Uterus (tissue), 2 donors: ENCODE results near the gene ACSS1.

ENCODE experiments used
- POLR2A ChIP-seq, 2 donors: fragments of 450-650 bp; IDR thresholded peaks; one replicate each; pipeline ENCODE4 v1.6.1; 2016; ENCODE audit warnings: antibody characterized with exemption in 2 of 2, mild to moderate bottlenecking in 1 of 2, moderate library complexity in 1 of 2
- TF ChIP-seq, protein P1 (sequence below), 4 experiments: fragments of 200-600 bp in 2 of 4; fragments of 450-650 bp in 2 of 4; sonication (generic) in 2 of 4; IDR thresholded peaks; one replicate each; pipeline ENCODE4 v1.5.1; 2016 to 2019; ENCODE audit warnings: antibody characterized with exemption in 4 of 4, mild to moderate bottlenecking in 2 of 4, moderate library complexity in 1 of 4

- TF ChIP-seq, protein P1, sequence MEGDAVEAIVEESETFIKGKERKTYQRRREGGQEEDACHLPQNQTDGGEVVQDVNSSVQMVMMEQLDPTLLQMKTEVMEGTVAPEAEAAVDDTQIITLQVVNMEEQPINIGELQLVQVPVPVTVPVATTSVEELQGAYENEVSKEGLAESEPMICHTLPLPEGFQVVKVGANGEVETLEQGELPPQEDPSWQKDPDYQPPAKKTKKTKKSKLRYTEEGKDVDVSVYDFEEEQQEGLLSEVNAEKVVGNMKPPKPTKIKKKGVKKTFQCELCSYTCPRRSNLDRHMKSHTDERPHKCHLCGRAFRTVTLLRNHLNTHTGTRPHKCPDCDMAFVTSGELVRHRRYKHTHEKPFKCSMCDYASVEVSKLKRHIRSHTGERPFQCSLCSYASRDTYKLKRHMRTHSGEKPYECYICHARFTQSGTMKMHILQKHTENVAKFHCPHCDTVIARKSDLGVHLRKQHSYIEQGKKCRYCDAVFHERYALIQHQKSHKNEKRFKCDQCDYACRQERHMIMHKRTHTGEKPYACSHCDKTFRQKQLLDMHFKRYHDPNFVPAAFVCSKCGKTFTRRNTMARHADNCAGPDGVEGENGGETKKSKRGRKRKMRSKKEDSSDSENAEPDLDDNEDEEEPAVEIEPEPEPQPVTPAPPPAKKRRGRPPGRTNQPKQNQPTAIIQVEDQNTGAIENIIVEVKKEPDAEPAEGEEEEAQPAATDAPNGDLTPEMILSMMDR (IDR thresholded peaks at IDR 0.05), result no peak
- no peak for TF ChIP-seq POLR2A (IDR thresholded peaks at IDR 0.05)
These were observed 79.4 kb downstream of the ACSS1 start for GRCh38 chr20:24978513-24978912.
